NOMO-1 (cell line): ENCODE data around the gene NEK2.
"Not testable (repeated sequence)": the region's sequence is repeated elsewhere in the genome, so short reads cannot be mapped to it uniquely, and the experiment has no call there.

ENCODE experiments used
- DNase-seq, 2 experiments: peaks; one replicate each; lab custom pipeline; 2025; ENCODE audit not compliant: unreplicated experiment in 2 of 2; lab: John Stamatoyannopoulos, UW

Gene NEK2

GRCh38 chr1:211675230-211676105, at the start of gene NEK2:
Gene NEK2, minus strand, starts transcription at chr1:211675621. Its CDS starts 142 bp downstream, at chr1:211675479.
- DNase-seq, result peak; percentile 95 to 98

GRCh38 chr1:211724687-211725196, 49.3 kb upstream of the NEK2 start:
- no peak for DNase-seq

GRCh38 chr1:211723273-211723672, 47.9 kb upstream of the NEK2 start:
- DNase-seq, result no peak

GRCh38 chr1:211722277-211723175, 47.1 kb upstream of the NEK2 start:
- DNase-seq, result no peak

- not testable (repeated sequence) for DNase-seq
These were observed 41.1 kb upstream of the NEK2 start for GRCh38 chr1:211716555-211716954.

GRCh38 chr1:211715971-211716370, 40.5 kb upstream of the NEK2 start:
- no peak for DNase-seq

- DNase-seq, result no peak
These were observed 38.7 kb upstream of the NEK2 start for GRCh38 chr1:211714154-211714553.

GRCh38 chr1:211713231-211713630, 37.8 kb upstream of the NEK2 start:
- no peak for DNase-seq

GRCh38 chr1:211711315-211711705, 35.9 kb upstream of the NEK2 start:
- DNase-seq, result no peak

GRCh38 chr1:211710566-211711314, 35.3 kb upstream of the NEK2 start:
- DNase-seq, result peak in 1 of 2 experiments; percentile 10

GRCh38 chr1:211708926-211709325, 33.5 kb upstream of the NEK2 start:
- no peak for DNase-seq

- DNase-seq, result no peak
These were observed 32.6 kb upstream of the NEK2 start for GRCh38 chr1:211708006-211708405.

GRCh38 chr1:211705467-211706091, 30.2 kb upstream of the NEK2 start:
- DNase-seq, result no peak

GRCh38 chr1:211704543-211704942, 29.1 kb upstream of the NEK2 start:
- DNase-seq, result no peak

GRCh38 chr1:211703812-211704537, 28.6 kb upstream of the NEK2 start:
- no peak for DNase-seq

- no peak for DNase-seq
These were observed 26.3 kb upstream of the NEK2 start for GRCh38 chr1:211701733-211702132.

- DNase-seq, result no peak
These were observed 23.6 kb upstream of the NEK2 start for GRCh38 chr1:211699059-211699458.

GRCh38 chr1:211698161-211699026, 23.0 kb upstream of the NEK2 start:
- peak; percentile 39 to 60 for DNase-seq

- DNase-seq, result no peak
These were observed 21.9 kb upstream of the NEK2 start for GRCh38 chr1:211697356-211697755.
